Measurements from ENCODE around the gene WDR72. TPM values are rescaled to one million over a fixed set of nuclear protein-coding genes. Genes with fewer than 3 reads are reported as not detected.

The WDR72 gene
- total and polyA plus RNA-seq, 2 experiments from 2014 or later = 0.99 to 1.9 TPM

DNA sequence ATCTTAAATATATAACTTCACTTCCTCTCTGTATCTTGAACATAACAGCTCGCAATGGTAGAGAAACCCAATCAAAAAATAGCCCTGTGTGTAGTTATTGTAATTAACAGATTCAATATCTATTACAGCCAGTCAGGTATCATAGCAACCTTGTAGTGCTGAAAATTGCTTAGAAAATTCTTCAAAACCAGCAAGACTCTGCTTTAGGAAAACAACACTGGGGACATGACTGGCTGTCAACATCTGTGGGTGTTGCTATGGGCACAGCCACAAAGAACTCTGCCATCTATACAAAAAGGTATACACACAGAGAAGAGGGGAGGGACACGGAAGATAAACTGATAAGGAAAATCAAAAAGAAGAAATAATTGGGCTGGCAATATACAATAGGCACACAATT, 101.2 kb downstream of the WDR72 start:
- DNase-seq (ENCODE audit: low spot score) (no peak), ATAC-seq (no peak)
- TF ChIP-seq POLR2AphosphoS5 (IDR thresholded peaks at IDR 0.05; ENCODE audit: low read depth) (no peak), EZH2phosphoT487 (IDR thresholded peaks at IDR 0.05; ENCODE audit: unreplicated experiment) (no peak), ZNF331 (CRISPR knock-in tag; IDR thresholded peaks at IDR 0.05; ENCODE audit: low read depth) (no peak), ETS1 (IDR thresholded peaks at IDR 0.05) (no peak), REST (IDR thresholded peaks at IDR 0.05; ENCODE audit: unreplicated experiment) (no peak), ZNF114 (CRISPR knock-in tag; IDR thresholded peaks at IDR 0.05) (no peak), EZH2 (IDR thresholded peaks at IDR 0.05; ENCODE audit: low read depth, unreplicated experiment) (no peak), JUNB (IDR thresholded peaks at IDR 0.05; ENCODE audit: unreplicated experiment) (no peak), STAT1 (IDR thresholded peaks at IDR 0.05; ENCODE audit: unreplicated experiment) (no peak), NANOG (IDR thresholded peaks at IDR 0.05; ENCODE audit: borderline replicate concordance) (no peak), ZNF462 (CRISPR knock-in tag; IDR thresholded peaks at IDR 0.05) (no peak), CREB1 (CRISPR knock-in tag; IDR thresholded peaks at IDR 0.05; ENCODE audit: low read depth) (no peak)
- TF ChIP-seq, protein P1, sequence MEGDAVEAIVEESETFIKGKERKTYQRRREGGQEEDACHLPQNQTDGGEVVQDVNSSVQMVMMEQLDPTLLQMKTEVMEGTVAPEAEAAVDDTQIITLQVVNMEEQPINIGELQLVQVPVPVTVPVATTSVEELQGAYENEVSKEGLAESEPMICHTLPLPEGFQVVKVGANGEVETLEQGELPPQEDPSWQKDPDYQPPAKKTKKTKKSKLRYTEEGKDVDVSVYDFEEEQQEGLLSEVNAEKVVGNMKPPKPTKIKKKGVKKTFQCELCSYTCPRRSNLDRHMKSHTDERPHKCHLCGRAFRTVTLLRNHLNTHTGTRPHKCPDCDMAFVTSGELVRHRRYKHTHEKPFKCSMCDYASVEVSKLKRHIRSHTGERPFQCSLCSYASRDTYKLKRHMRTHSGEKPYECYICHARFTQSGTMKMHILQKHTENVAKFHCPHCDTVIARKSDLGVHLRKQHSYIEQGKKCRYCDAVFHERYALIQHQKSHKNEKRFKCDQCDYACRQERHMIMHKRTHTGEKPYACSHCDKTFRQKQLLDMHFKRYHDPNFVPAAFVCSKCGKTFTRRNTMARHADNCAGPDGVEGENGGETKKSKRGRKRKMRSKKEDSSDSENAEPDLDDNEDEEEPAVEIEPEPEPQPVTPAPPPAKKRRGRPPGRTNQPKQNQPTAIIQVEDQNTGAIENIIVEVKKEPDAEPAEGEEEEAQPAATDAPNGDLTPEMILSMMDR (conservative IDR thresholded peaks at IDR 0.05; ENCODE audit: low read depth in 2 of 2) = no peak
- Histone ChIP-seq H3K27ac (ENCODE audit: low read depth) (no peak overlapping the region), H3F3A (replicated peaks; ENCODE audit: low read depth) (no peaks in the 10 kb centered on the region), H3K4me2 (no peak overlapping the region), H3K9me2 (ENCODE audit: insufficient read depth) (no peaks in the 10 kb centered on the region), H3K4me1 (ENCODE audit: insufficient read depth) (peaks cover 4% of the 10 kb centered on the region; the same call in 1 of the 2 replicates), H3K4me3 (no peak overlapping the region), H4K20me1 (replicated peaks; ENCODE audit: insufficient read depth) (no peaks in the 10 kb centered on the region), H3K79me2 (replicated peaks; ENCODE audit: insufficient read depth) (no peaks in the 10 kb centered on the region), H3K27me3 (ENCODE audit: insufficient read depth) (no peaks in the 10 kb centered on the region), H2AFZ (no peak overlapping the region), H3K36me3 (ENCODE audit: insufficient read depth) (no peaks in the 10 kb centered on the region)
- no peaks in the 10 kb centered on the region for H3K36me3 Mint-ChIP-seq (ENCODE audit: low read depth)
- H3K27ac Mint-ChIP-seq = no peak overlapping the region
- peaks cover 10% of the 10 kb centered on the region; the same call in 2 of the 3 replicates for H3K4me1 Mint-ChIP-seq
- no peaks in the 10 kb centered on the region for H3K27me3 Mint-ChIP-seq (ENCODE audit: insufficient read depth, low read depth, poor library complexity)
- no peaks in the 10 kb centered on the region for H3K9me3 Mint-ChIP-seq
- no peak overlapping the region for H3K4me3 Mint-ChIP-seq

All from GM23338 (cell line).